HFF-Myc (cell line): ENCODE measurements around the gene UST.

Source experiments
- DNase-seq: peaks from one replicate; pipeline ENCODE4 v3.0.0-alpha.2; 2011; ENCODE audit warnings: low read depth; ENCODE audit errors: extremely low read depth
- H3K4me3 ChIP-seq: replicated peaks from 2 replicates; pipeline ENCODE4 v1.5.1; 2011; ENCODE audit warnings: low read depth, mild to moderate bottlenecking, control low read depth, low read length
- TF ChIP-seq, protein P1 (sequence below): IDR thresholded peaks from 2 replicates; pipeline ENCODE4 v1.5.1; 2012; ENCODE audit warnings: mild to moderate bottlenecking, low read depth, low read length, control low read depth; ENCODE audit errors: missing control alignments

Gene UST

DNA sequence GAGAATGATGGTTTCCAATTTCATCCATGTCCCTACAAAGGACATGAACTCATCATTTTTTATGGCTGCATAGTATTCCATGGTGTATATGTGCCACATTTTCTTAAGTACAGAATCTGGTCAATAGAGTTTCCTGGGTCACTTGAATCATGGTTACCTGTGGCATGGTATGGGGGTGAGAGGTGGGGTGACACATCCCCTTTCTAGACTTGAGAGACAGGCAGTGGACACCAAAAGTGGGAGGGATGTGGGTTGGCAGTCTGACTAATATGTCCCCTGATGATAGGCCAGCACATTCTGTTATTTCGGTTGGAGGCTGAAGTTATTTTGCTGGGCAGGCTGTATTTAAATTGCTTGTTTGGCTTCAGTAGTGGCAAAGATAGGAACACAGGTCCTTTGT lies 78.1 kb downstream of the UST start:
- no peak overlapping the region for H3K4me3 ChIP-seq
- DNase-seq = no peak
- TF ChIP-seq, protein P1, sequence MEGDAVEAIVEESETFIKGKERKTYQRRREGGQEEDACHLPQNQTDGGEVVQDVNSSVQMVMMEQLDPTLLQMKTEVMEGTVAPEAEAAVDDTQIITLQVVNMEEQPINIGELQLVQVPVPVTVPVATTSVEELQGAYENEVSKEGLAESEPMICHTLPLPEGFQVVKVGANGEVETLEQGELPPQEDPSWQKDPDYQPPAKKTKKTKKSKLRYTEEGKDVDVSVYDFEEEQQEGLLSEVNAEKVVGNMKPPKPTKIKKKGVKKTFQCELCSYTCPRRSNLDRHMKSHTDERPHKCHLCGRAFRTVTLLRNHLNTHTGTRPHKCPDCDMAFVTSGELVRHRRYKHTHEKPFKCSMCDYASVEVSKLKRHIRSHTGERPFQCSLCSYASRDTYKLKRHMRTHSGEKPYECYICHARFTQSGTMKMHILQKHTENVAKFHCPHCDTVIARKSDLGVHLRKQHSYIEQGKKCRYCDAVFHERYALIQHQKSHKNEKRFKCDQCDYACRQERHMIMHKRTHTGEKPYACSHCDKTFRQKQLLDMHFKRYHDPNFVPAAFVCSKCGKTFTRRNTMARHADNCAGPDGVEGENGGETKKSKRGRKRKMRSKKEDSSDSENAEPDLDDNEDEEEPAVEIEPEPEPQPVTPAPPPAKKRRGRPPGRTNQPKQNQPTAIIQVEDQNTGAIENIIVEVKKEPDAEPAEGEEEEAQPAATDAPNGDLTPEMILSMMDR = no peak

DNA sequence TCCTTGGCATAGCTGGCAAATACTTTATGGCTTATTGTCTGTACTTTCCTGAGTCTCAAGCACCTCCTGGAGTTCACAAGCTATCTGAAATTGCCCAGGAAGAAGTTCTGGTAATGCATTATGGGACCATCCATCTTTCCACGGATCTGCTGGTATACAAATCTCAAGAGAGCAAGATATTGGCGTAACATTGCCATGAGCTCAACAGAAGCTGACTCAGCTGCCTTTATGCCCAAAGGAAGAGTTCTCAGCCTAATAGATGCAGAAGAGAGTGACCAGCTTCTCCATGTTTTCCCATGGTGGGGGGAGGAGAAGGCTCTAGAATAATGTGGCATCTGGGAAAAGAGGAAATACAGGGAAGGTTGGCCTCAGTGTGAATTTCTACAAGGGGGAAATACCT lies 78.7 kb downstream of the UST start:
- no peak for DNase-seq
- H3K4me3 ChIP-seq = no peak overlapping the region
- TF ChIP-seq, protein P1 = no peak

DNA sequence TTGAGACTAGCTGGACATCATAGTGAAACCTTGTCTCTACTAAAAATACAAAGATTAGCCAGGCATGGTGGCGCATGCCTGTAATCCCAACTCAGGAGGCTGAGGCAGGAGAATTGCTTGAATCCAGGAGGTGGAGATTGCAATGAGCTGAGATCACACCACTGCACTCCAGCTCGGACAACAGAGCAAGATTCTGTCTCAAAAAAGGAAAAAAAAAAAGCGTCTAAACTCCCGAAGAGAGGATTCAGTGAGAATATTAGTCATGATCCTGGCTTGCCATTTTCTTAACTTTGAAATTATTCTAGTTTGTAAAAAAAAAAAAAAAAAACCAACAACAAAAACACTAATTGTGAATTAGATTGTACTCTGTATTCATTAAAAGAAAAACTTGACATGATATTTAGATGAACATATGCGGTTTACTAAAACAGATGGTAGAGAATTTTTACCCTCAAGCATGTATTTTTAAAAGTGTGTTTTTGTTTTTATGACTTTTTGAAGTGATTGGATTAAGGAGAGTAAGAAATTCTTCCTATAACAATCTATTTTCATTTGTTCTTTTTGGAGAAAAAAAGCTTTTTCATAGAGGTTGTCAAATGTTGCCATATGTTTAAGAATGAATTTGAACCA lies 80.7 kb downstream of the UST start:
- TF ChIP-seq, protein P1 = no peak
- DNase-seq = no peak
- H3K4me3 ChIP-seq = no peak overlapping the region

DNA sequence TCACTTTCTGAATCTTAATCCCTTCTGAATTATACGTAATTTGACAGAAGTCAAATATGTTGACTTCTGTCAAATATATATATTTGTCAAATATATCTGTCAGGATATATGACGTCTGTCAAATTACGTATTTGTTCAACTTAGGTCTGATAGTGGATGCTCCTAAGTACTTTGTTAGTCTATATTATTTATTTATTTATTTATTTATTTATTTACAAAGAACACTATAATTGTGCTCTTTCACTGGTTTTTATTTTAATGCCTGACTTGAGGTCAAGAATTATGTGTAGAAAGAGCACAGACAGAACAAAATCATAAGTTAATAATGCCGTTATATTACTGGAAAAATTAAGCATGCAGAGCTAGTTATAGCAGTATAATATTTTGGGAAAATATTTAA lies 81.2 kb downstream of the UST start:
- TF ChIP-seq, protein P1 = no peak
- no peak for DNase-seq
- H3K4me3 ChIP-seq = no peak overlapping the region

DNA sequence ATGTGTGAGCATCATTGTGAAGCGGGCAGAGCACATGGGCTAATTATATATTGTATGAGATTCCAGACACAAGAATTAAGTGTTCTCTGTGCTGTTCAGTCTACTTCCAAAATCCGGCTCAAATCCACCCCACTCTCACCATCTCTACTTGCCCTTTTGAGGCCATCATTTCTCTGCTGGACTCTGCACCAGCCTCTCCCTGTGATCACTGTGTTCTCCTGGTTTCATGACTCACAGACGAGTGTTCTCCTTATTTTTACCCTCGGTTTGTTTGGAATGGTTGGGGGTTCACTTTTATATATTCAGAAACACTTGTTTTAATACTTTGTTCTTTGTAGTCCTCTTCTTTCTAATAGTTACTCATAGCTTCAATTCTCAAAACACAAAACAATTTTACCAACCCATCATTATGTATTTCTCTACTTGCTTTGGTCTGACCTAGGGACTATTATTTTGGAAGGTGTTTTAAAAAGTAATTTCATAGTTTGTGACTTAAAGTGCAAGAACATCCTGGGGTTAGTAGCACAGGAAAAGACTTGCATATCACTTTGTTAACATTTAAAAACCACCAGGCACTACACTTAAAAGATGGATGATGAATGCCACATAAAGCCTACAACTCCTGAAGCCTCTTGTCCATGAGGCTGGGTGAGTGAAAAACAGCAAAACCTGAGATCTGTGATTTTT lies 82.7 kb downstream of the UST start:
- no peak overlapping the region for H3K4me3 ChIP-seq
- DNase-seq = no peak
- TF ChIP-seq, protein P1 = no peak

DNA sequence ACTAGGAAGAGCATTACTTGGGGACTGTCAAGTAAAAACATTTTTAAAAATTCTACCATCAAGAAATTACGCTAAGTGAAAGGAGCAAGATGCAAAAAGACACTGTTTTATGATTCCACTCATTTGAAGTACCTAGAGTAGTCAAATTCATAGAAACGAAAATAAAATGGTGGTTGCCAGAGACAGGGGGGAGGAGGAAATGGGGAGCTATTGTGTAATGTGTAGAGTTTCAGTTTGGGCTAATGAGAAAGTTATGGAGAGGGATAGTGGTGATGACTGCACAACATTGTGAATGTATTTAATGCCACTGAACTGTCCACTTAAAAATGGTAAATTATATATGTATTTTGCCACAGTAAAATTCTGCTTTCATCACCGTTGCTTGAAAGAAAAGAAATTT lies 83.8 kb downstream of the UST start:
- DNase-seq = no peak
- TF ChIP-seq, protein P1 = no peak
- H3K4me3 ChIP-seq = no peak overlapping the region

DNA sequence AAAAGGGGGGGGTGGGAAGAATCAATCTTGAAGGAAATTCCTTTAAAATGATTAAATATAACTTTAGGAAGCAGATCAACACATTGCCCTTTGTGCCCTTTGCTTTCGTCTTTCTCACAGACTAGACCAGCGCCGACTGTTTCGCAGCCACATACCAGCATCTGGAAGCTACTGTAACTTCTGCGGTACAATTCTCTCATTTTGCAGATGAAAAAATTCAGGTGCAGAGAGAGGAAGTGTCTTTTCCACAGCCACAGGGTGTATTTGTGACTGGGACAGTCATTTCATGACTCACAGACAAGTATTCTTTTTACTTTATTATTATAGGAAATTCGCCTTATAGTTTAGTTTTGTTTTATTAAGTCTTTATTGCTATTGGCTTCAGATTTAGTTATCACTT lies 84.2 kb downstream of the UST start:
- TF ChIP-seq, protein P1 = no peak
- no peak overlapping the region for H3K4me3 ChIP-seq
- DNase-seq = no peak
